Activated CD8-positive, alpha-beta T cell treated with anti-CD3 and anti-CD28 coated beads, Interleukin-2, amount 10 ng/mL, durations not matched to agents 7 days and 5 days (primary cell): ENCODE results near the gene ADPRH. TPM values are rescaled to one million over a fixed set of nuclear protein-coding genes. Genes with fewer than 3 reads are reported as not detected.

Experiments used
- ATAC-seq: fragments of 150-1000 bp; cut with Tn5 transposase; one replicate; pipeline ENCODE4 v1.10.0; 2021; ENCODE audit warnings: moderate library complexity
- CTCF ChIA-PET: fragments of 350-600 bp; sonication (Branson Sonifier 250); formaldehyde crosslinking; loops from one replicate; lab custom pipeline; 2021; ENCODE audit warnings: antibody characterized with exemption; lab: Charles Lee
- POLR2A ChIA-PET: fragments of 350-600 bp; sonication (Branson Sonifier 250); formaldehyde crosslinking; loops from one replicate; lab custom pipeline; 2021; ENCODE audit warnings: antibody characterized with exemption; lab: Charles Lee
- DNase-seq: peaks from one replicate; pipeline ENCODE4 v3.0.0-alpha.2; 2020
- H3K27ac Mint-ChIP-seq: one replicate; pipeline ENCODE4 v1.8.0; 2021; ENCODE audit warnings: mild to moderate bottlenecking, mixed read lengths
- H3K27me3 Mint-ChIP-seq: one replicate; pipeline ENCODE4 v1.8.0; 2021; ENCODE audit warnings: low read depth, mixed read lengths
- H3K36me3 Mint-ChIP-seq: one replicate; pipeline ENCODE4 v1.8.0; 2021; ENCODE audit warnings: low read depth, mixed read lengths
- H3K4me1 Mint-ChIP-seq: one replicate; pipeline ENCODE4 v1.8.0; 2021; ENCODE audit warnings: low read depth, mixed read lengths
- H3K4me3 Mint-ChIP-seq: one replicate; pipeline ENCODE4 v1.8.0; 2021; ENCODE audit warnings: mild to moderate bottlenecking, mixed read lengths
- H3K9me3 Mint-ChIP-seq: one replicate; pipeline ENCODE4 v1.8.0; 2022; ENCODE audit warnings: mixed read lengths; ENCODE audit not compliant: insufficient read depth
- total RNA-seq, 2 experiments: library from RNA; stranded (reverse); gene quantifications; one replicate each; pipeline ENCODE4 v1.2.3, GENCODE V29; 2021

Gene ADPRH
- total RNA-seq, 2 experiments from 2014 or later: 3.2 to 3.8 TPM

- POLR2A ChIA-PET: no interaction called here
- ATAC-seq (no peak), DNase-seq (no peak)
- H3K4me3 Mint-ChIP-seq: no peak within 1 kb of the TSS
- H3K27ac Mint-ChIP-seq: no peak within 1 kb of the TSS
- no peaks in the 10 kb centered on the region for H3K9me3 Mint-ChIP-seq
- CTCF ChIA-PET: no interaction called here
- no peaks in the 10 kb centered on the region for H3K27me3 Mint-ChIP-seq
- peaks cover 39% of the 10 kb centered on the region for H3K4me1 Mint-ChIP-seq
- H3K36me3 Mint-ChIP-seq: no peaks in the 10 kb centered on the region
Measured at GRCh38 chr3:119597548-119598288, 18.4 kb downstream of the ADPRH start, which contains the start of gene PLA1A. PLA1A (plus strand) TSS chr3:119597885; CDS start chr3:119597914, 29 bp downstream.

- Mint-ChIP-seq H3K27me3 (peaks cover 3% of the 10 kb centered on the region), H3K9me3 (no peaks in the 10 kb centered on the region), H3K4me3 (no peak overlapping the region), H3K36me3 (no peaks in the 10 kb centered on the region), H3K27ac (no peak overlapping the region), H3K4me1 (peaks cover 39% of the 10 kb centered on the region)
- ChIA-PET CTCF (interaction anchor here (0.8 to 2.8 kb wide), 3 partner anchors 38 to 82 kb away, joined by 4 to 17 read pairs (median 4); partner anchors contain the start of gene COX17), POLR2A (interaction anchor here (1.7 kb wide), 1 partner anchor 17 kb away, joined by 6 read pairs; no protein-coding TSS in a partner anchor)
- DNase-seq: no peak
- ATAC-seq: no peak
Measured at GRCh38 chr3:119598410-119599098, 19.3 kb downstream of the ADPRH start.

DNA sequence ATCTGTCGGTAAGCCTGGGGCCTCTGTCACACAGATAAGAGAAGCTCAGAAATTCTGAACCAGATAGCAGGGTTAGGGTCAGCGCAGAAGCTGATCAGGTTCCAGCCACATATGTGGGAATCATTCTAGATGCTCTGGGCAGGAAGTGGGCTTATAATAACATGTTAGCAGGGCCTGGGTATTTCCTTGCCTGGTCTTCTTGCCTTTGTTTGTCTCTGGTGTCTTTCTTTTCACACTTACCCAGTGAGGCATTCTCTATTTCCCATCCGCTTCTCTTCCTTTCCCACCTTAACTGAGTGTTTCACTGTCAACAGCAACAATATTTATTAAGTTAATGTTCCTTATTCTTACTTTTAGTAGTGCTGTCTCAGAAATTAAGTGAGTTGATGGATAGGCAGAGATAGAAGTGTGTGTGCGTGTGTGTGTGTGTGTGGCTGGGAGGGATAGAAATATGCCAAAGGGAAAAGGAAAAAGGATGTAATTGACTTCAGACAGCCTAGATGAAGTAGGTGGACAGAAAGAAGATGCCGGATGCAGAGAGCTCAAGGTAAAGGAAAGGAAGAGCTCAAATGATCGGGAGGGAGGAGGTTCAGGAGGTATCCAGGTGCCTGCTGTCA lies 20.4 kb downstream of the ADPRH start:
- ATAC-seq (no peak), DNase-seq (no peak)
- peak overlapping the region; percentile 9 for H3K27ac Mint-ChIP-seq
- peaks cover 3% of the 10 kb centered on the region for H3K27me3 Mint-ChIP-seq
- no peak overlapping the region for H3K4me3 Mint-ChIP-seq
- H3K4me1 Mint-ChIP-seq: peaks cover 39% of the 10 kb centered on the region
- no peaks in the 10 kb centered on the region for H3K9me3 Mint-ChIP-seq
- ChIA-PET POLR2A (interaction anchor here (1.5 to 1.7 kb wide), 2 partner anchors 18 to 81 kb away, joined by 4 to 6 read pairs; no protein-coding TSS in a partner anchor), CTCF (interaction anchor here (0.8 to 2.8 kb wide), 10 partner anchors 9 to 81 kb away, joined by 3 to 19 read pairs (median 7); partner anchors contain the start of genes ADPRH and COX17)
- H3K36me3 Mint-ChIP-seq: no peaks in the 10 kb centered on the region

GRCh38 chr3:119600732-119601131 lies 21.4 kb downstream of the ADPRH start:
- H3K27me3 Mint-ChIP-seq: peaks cover 3% of the 10 kb centered on the region
- ChIA-PET POLR2A (interaction anchor here (1.5 to 1.9 kb wide), 3 partner anchors 19 to 80 kb away, joined by 4 to 9 read pairs (median 6); partner anchors contain the start of gene COX17), CTCF (interaction anchor here (0.6 to 2.8 kb wide), 15 partner anchors 9 to 199 kb away, joined by 3 to 19 read pairs (median 4); partner anchors contain the start of genes COX17 and TIMMDC1)
- no peaks in the 10 kb centered on the region for H3K36me3 Mint-ChIP-seq
- H3K4me3 Mint-ChIP-seq: no peak overlapping the region
- DNase-seq (peak; percentile 31), ATAC-seq (peak; percentile 77)
- peaks cover 43% of the 10 kb centered on the region for H3K4me1 Mint-ChIP-seq
- H3K27ac Mint-ChIP-seq: no peak overlapping the region
- H3K9me3 Mint-ChIP-seq: no peaks in the 10 kb centered on the region

GRCh38 chr3:119601154-119601553 lies 21.9 kb downstream of the ADPRH start:
- ChIA-PET POLR2A (interaction anchor here (1.5 to 1.9 kb wide), 2 partner anchors 76 to 79 kb away, joined by 4 to 9 read pairs; partner anchors contain the start of gene COX17), CTCF (interaction anchor here (0.9 to 2.8 kb wide), 13 partner anchors 9 to 249 kb away, joined by 3 to 19 read pairs (median 4); partner anchors contain the start of genes COX17 and TIMMDC1)
- Mint-ChIP-seq H3K9me3 (no peaks in the 10 kb centered on the region), H3K36me3 (no peaks in the 10 kb centered on the region), H3K27me3 (peaks cover 3% of the 10 kb centered on the region), H3K4me3 (no peak overlapping the region), H3K4me1 (peaks cover 39% of the 10 kb centered on the region), H3K27ac (no peak overlapping the region)
- DNase-seq (no peak), ATAC-seq (peak; percentile 24)

GRCh38 chr3:119602676-119603075 lies 23.4 kb downstream of the ADPRH start:
- Mint-ChIP-seq H3K36me3 (no peaks in the 10 kb centered on the region), H3K27me3 (peaks cover 8% of the 10 kb centered on the region), H3K4me1 (peaks cover 30% of the 10 kb centered on the region), H3K4me3 (no peak overlapping the region), H3K27ac (no peak overlapping the region), H3K9me3 (no peaks in the 10 kb centered on the region)
- DNase-seq: no peak
- POLR2A ChIA-PET: no interaction called here
- ATAC-seq: no peak
- CTCF ChIA-PET: interaction anchor here (0.9 kb wide), 1 partner anchor 78 kb away, joined by 3 read pairs; no protein-coding TSS in a partner anchor

DNA sequence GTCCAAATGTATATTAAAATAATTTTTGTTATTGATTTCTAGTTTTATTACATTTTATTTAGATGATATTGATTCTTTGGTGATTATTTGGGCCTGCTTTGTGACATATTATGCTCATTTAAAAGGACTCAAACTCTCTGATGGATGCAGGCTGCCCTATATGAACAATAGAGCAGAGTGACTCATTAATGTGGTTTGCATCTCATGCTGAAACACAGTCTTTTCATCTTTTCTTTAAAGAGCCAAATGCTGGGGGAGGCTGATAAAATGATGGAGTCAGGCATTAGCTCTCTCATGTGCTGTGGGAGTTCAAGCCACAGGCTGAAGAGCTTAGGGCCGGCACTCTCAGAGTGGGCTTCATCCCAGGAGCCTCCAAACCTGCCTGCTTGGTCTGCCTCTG lies 25.6 kb downstream of the ADPRH start:
- CTCF ChIA-PET: interaction anchor here (1.3 kb wide), 2 partner anchors 46 to 76 kb away, joined by 3 to 4 read pairs; no protein-coding TSS in a partner anchor
- no peak overlapping the region for H3K27ac Mint-ChIP-seq
- POLR2A ChIA-PET: no interaction called here
- no peak overlapping the region for H3K4me3 Mint-ChIP-seq
- peaks cover 17% of the 10 kb centered on the region for H3K4me1 Mint-ChIP-seq
- peaks cover 19% of the 10 kb centered on the region for H3K27me3 Mint-ChIP-seq
- H3K36me3 Mint-ChIP-seq: no peaks in the 10 kb centered on the region
- H3K9me3 Mint-ChIP-seq: no peaks in the 10 kb centered on the region
- DNase-seq (no peak), ATAC-seq (no peak)

DNA sequence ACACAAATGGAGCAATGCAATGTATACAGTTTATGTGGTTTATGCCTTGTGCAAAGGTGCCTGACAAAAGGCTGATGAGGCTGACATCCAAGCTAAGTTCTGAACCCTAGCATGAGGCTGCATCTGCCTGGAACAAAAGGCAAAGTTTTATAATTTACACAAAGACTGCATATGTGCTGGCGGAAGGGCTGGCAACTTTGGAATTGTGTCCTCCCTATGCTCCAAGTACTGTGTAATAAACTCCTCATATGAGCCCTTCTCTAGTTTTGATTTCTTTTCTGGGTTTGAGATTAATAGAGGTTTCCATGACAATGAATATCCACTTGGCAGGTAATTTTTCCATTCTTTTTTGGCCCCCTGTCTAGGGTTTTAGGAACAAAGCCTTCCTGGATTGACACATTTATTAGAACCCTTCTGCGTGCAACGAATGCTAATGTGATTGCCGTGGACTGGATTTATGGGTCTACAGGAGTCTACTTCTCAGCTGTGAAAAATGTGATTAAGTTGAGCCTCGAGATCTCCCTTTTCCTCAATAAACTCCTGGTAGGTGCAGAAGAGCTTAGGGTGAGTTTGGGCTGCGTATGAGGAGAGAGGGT lies 29.2 kb downstream of the ADPRH start:
- ChIA-PET POLR2A (no interaction called here), CTCF (no interaction called here)
- DNase-seq (no peak), ATAC-seq (no peak)
- H3K27ac Mint-ChIP-seq: no peak overlapping the region
- no peaks in the 10 kb centered on the region for H3K9me3 Mint-ChIP-seq
- H3K36me3 Mint-ChIP-seq: no peaks in the 10 kb centered on the region
- peaks cover 31% of the 10 kb centered on the region for H3K27me3 Mint-ChIP-seq
- H3K4me1 Mint-ChIP-seq: peaks cover 5% of the 10 kb centered on the region
- H3K4me3 Mint-ChIP-seq: no peak overlapping the region

- peaks cover 5% of the 10 kb centered on the region for H3K4me1 Mint-ChIP-seq
- POLR2A ChIA-PET: no interaction called here
- no peak for ATAC-seq
- CTCF ChIA-PET: no interaction called here
- DNase-seq: no peak
- H3K27me3 Mint-ChIP-seq: peaks cover 31% of the 10 kb centered on the region
- no peaks in the 10 kb centered on the region for H3K36me3 Mint-ChIP-seq
- no peak overlapping the region for H3K4me3 Mint-ChIP-seq
- H3K27ac Mint-ChIP-seq: no peak overlapping the region
- no peaks in the 10 kb centered on the region for H3K9me3 Mint-ChIP-seq
Measured at GRCh38 chr3:119609301-119609700, 30.0 kb downstream of the ADPRH start.

- peaks cover 34% of the 10 kb centered on the region for H3K27me3 Mint-ChIP-seq
- H3K36me3 Mint-ChIP-seq: no peaks in the 10 kb centered on the region
- ATAC-seq: no peak
- H3K4me1 Mint-ChIP-seq: no peaks in the 10 kb centered on the region
- H3K9me3 Mint-ChIP-seq: no peaks in the 10 kb centered on the region
- DNase-seq: no peak
- ChIA-PET POLR2A (interaction anchor here (0.6 kb wide), 2 partner anchors 16 to 691 kb away, joined by 3 to 5 read pairs; no protein-coding TSS in a partner anchor), CTCF (interaction anchor here (0.6 to 2.4 kb wide), 2 partner anchors 11 to 15 kb away, joined by 3 to 9 read pairs; no protein-coding TSS in a partner anchor)
- H3K27ac Mint-ChIP-seq: no peak overlapping the region
- H3K4me3 Mint-ChIP-seq: no peak overlapping the region
Measured at GRCh38 chr3:119611664-119612063, 32.4 kb downstream of the ADPRH start.

DNA sequence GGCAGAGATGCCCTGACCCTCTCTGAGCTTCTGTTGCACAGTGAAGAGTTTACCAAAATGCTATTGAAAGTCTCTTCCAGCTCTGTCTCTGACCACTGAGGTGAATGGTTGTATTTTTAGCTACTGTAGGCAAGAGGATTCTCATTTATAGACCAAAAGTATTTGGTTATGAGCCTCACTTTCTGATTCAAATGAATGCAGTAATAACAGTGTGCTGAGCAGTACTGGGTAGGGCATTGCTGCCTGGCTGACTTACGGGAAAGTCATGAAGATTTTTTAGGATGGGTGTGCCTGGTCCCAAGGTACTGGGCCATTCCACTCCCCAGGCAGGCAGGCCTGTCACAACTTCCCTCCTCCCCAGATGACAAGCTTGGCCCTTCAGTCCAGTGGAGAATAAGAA lies 33.9 kb downstream of the ADPRH start:
- no peak for ATAC-seq
- Mint-ChIP-seq H3K27ac (no peak overlapping the region), H3K4me1 (no peaks in the 10 kb centered on the region), H3K36me3 (no peaks in the 10 kb centered on the region), H3K9me3 (no peaks in the 10 kb centered on the region), H3K4me3 (no peak overlapping the region), H3K27me3 (peaks cover 30% of the 10 kb centered on the region)
- POLR2A ChIA-PET: no interaction called here
- no peak for DNase-seq
- CTCF ChIA-PET: interaction anchor here (1.5 to 2.4 kb wide), 2 partner anchors 10 to 13 kb away, joined by 3 to 9 read pairs; no protein-coding TSS in a partner anchor
